Skin epidermis (tissue), 12 donors: ENCODE data around the gene ECT2L.
A peak's percentile ranks its signal among the peaks of the same experiment; 100 is the strongest.

Source experiments
- H3K27ac ChIP-seq, 21 experiments: fragments of 200-600 bp; sonication (generic) in 11 of 21; one replicate each; pipeline ENCODE4 v1.5.0; 2020; ENCODE audit warnings: mild to moderate bottlenecking in 3 of 21, inconsistent platforms in 2 of 21, moderate library complexity in 2 of 21
- H3K4me3 ChIP-seq, 7 experiments: fragments of 200-600 bp; sonication (generic) in 2 of 7; one replicate each; pipeline ENCODE4 v1.5.0; 2020; ENCODE audit warnings: inconsistent platforms in 2 of 7, mild to moderate bottlenecking in 2 of 7, moderate library complexity in 1 of 7

Gene ECT2L

GRCh38 chr6:138795809-138796603, at the start of gene ECT2L:
Gene ECT2L, plus strand, starts transcription at chr6:138796087. Its CDS starts 17,188 bp downstream, at chr6:138813275.
- Histone ChIP-seq H3K27ac (peak within 1 kb of the TSS in 16 of 21 experiments; percentile 38 to 92 (median 70)), H3K4me3 (peak within 1 kb of the TSS in 6 of 7 experiments; percentile 14 to 32 (median 20))

DNA sequence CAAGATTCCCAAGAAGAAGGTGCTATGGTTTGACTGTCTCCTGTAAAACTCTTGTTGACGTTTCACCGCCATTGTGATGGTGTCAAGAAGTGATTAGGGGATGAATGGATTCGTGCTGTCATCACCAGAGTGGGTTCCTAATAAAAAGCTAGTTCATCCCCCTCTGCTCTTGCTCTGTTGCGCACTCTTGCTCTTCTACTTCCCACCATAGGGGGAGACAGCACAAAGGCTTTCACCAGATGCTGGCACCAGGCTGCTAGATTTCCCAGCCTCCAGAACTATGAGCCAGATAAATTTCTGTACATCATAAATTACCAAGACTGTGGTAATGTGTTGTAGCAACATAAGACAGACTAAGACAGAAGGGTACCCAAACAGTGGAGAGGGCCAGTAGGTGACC, 43.9 kb upstream of the ECT2L start:
- no peak overlapping the region for H3K27ac ChIP-seq
- H3K4me3 ChIP-seq, result no peak overlapping the region

- no peak overlapping the region for H3K27ac ChIP-seq
These were observed 38.8 kb upstream of the ECT2L start for GRCh38 chr6:138757136-138757535.

GRCh38 chr6:138765896-138766655, 29.8 kb upstream of the ECT2L start:
- H3K27ac ChIP-seq, result no peak overlapping the region
- no peak overlapping the region for H3K4me3 ChIP-seq

More at GRCh38 chr6:138757136-138757535, 38.8 kb upstream of the ECT2L start:
- H3K4me3 ChIP-seq, result no peak overlapping the region

- Histone ChIP-seq H3K4me3 (no peak overlapping the region), H3K27ac (no peak overlapping the region)
These were observed 26.7 kb upstream of the ECT2L start for GRCh38 chr6:138769102-138769676.

GRCh38 chr6:138772596-138773176, 23.2 kb upstream of the ECT2L start:
- H3K27ac ChIP-seq, result peak overlapping the region in 17 of 21 experiments; percentile 43 to 99 (median 97)
- H3K4me3 ChIP-seq, result peak overlapping the region; percentile 62 to 88 (median 71)

- Histone ChIP-seq H3K27ac (peak within 1 kb of the TSS; percentile 78 to 99 (median 97)), H3K4me3 (peak within 1 kb of the TSS; percentile 62 to 88 (median 71))
These were observed 22.5 kb upstream of the ECT2L start, which contains the start of gene CCDC28A for GRCh38 chr6:138773177-138774091. Gene CCDC28A, plus strand, starts transcription at chr6:138773769. Its CDS starts 2,352 bp downstream, at chr6:138776121.

DNA sequence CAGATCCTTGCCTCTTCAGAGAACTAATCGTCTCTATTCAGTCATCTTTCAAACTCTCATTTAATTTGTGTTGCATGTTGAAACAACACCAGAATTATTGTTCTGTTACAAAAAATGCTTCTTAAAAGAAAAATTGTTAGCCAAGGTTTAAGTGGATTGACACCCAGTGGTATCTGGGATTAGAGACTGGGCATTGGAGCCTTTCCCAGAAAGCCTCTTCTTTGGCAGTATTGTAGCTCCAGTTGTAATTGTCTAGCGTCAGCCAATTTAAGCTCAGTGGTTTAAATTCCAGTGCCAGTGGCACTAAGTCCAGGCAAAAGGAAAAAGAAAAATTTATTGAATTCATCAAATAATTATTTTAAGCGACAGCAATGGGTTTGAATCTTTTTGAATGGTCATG, 21.5 kb upstream of the ECT2L start:
- Histone ChIP-seq H3K27ac (peak overlapping the region in 13 of 21 experiments; percentile 89 to 99 (median 97)), H3K4me3 (peak overlapping the region; percentile 62 to 88 (median 71))

- H3K4me3 ChIP-seq, result no peak overlapping the region
- no peak overlapping the region for H3K27ac ChIP-seq
These were observed 19.2 kb upstream of the ECT2L start for GRCh38 chr6:138776659-138777058.

DNA sequence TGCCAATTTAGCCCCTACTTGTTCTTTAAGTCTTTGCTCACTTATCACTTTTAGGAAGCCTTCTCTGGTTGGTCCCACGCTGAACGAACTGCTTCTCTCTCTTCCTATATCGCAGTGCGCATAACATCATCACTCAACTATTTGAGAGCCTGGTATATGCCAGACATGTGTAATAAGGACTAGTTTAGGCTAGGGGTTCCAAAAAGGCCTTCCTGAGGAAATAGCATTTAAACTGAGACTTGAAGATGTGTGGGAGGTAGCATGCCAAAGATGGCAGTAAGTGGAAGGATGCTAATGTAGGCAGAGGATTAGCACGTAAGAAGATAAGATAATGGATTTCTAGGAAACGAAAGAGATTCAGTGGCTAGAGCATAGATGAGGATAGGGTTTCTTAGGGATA, 17.6 kb upstream of the ECT2L start:
- H3K27ac ChIP-seq, result no peak overlapping the region
- H3K4me3 ChIP-seq, result no peak overlapping the region

GRCh38 chr6:138782243-138782642, 13.6 kb upstream of the ECT2L start:
- no peak overlapping the region for H3K4me3 ChIP-seq
- H3K27ac ChIP-seq, result no peak overlapping the region

GRCh38 chr6:138785079-138785478, 10.8 kb upstream of the ECT2L start:
- Histone ChIP-seq H3K4me3 (no peak overlapping the region), H3K27ac (no peak overlapping the region)

- no peak overlapping the region for H3K27ac ChIP-seq
These were observed 9.9 kb upstream of the ECT2L start for GRCh38 chr6:138785980-138786379.

GRCh38 chr6:138787138-138787537, 8.7 kb upstream of the ECT2L start:
- H3K27ac ChIP-seq, result no peak overlapping the region
- H3K4me3 ChIP-seq, result no peak overlapping the region

More at GRCh38 chr6:138785980-138786379, 9.9 kb upstream of the ECT2L start:
- H3K4me3 ChIP-seq, result no peak overlapping the region

DNA sequence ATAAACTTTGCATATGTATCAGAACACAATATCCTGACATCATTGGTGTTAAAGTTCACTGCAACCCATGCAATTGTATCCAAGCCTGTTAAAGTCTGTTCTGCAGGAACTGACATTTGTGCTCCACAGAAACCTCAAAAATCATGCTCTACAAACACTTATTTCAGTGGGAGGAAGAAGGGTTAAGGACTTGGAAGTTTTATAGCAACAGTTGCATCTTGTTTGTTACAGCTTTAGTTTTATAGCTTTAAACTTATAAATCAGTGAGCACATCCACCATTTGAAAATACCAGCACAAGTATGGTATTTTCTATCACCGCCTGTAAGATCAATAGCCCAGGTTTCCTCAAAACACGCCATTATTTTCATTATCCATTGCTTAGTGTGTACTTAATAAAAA, 884 bp downstream of the ECT2L start:
- Histone ChIP-seq H3K27ac (peak overlapping the region in 1 of 21 experiments; percentile 92), H3K4me3 (no peak overlapping the region)

DNA sequence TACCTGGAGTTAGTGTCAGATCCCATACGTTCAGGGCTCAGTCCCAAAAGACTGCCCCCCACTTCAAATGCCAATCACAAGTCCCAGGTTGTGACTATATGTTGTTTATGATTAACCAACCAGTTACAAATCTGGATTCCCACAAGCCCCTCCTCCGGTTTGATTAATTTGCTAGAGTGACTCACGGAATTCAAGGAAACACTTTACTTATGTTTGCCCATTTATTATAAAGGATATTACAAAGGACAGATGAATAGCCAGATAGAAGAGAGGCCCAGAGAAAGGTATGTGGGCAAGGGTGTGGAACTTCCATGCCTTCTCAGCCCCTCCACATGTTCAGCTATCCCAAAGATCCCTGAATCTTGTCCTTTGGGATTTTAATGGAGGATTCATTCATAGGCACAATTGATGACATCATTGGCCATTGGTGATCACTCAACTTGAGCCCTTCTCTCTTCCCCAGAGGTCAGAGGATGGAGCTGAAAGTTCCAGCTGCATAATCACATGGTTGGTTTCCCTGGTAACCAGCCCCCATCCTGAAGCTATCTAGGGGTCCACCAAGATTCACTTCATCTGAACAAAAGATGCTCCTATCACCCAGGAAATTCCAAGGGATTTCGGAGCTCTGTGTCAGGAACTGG, 2.0 kb downstream of the ECT2L start:
- Histone ChIP-seq H3K27ac (no peak overlapping the region), H3K4me3 (no peak overlapping the region)

- Histone ChIP-seq H3K27ac (peak overlapping the region in 1 of 21 experiments; percentile 13), H3K4me3 (no peak overlapping the region)
These were observed 4.7 kb downstream of the ECT2L start for GRCh38 chr6:138800377-138801150.

DNA sequence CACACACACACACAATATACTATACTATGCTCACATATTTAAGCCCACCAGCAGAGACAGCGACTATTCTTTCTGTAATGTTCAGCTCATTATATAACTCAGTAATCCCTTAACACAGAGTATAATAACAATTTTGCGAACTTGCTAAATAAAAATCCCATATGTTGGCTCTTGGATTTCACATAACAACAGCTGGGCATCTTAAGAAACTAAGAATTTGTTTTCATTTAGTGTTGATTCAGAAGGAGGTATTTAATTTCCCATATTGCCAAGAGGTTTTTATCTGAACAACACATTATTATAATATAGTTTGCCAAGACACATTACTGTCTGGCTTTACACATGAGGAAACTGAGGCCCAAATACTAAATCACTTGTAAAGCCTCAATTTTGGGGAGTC, 7.4 kb downstream of the ECT2L start:
- H3K4me3 ChIP-seq, result no peak overlapping the region
- peak overlapping the region in 1 of 21 experiments; percentile 54 for H3K27ac ChIP-seq
